IMR-90 (cell line): Measurements from ENCODE around the gene SASS6. TPM values are rescaled to one million over a fixed set of nuclear protein-coding genes. Genes with fewer than 3 reads are reported as not detected.

Experiments
- ATAC-seq: fragments of 200-7000 bp; cut with Tn5 transposase; 2 replicates; pipeline ENCODE4 v1.9.1; 2020; ENCODE audit warnings: low read depth, mild to moderate bottlenecking, moderate library complexity
- BruUV-seq: library from RNA; stranded (reverse); fragments of 400-500 nt; replicated peaks from 2 replicates; lab custom pipeline; 2021; lab: Mats Ljungman, UMichigan
- CTCF ChIA-PET: fragments of 300-600 bp; formaldehyde crosslinking; extraction: SDS; loops from one replicate; lab custom pipeline; 2021; ENCODE audit warnings: antibody characterized with exemption; lab: Yijun Ruan, JAX
- POLR2A ChIA-PET: fragments of 300-600 bp; sonication (Branson Sonifier 250); formaldehyde crosslinking; loops from one replicate; lab custom pipeline; 2022; ENCODE audit warnings: antibody characterized with exemption; ENCODE audit not compliant: unreplicated experiment; lab: Charles Lee
- DNase-seq: peaks from one replicate; pipeline ENCODE4 v3.0.0; 2013
- H2AFZ ChIP-seq: replicated peaks from 2 replicates; pipeline ENCODE3; 2013; ENCODE audit warnings: low read length, mild to moderate bottlenecking; ENCODE audit not compliant: poor library complexity
- H2AK5ac ChIP-seq: 2 replicates; pipeline ENCODE4 v1.6.1; 2013; ENCODE audit warnings: low read depth, low read length, inconsistent platforms
- H2AK9ac ChIP-seq: replicated peaks from 2 replicates; pipeline ENCODE3; 2013; ENCODE audit warnings: mild to moderate bottlenecking, low read depth, low read length, moderate library complexity; ENCODE audit not compliant: poor library complexity
- H2BK120ac ChIP-seq: 2 replicates; pipeline ENCODE4 v1.6.1; 2013; ENCODE audit warnings: low read depth, low read length, inconsistent platforms
- H2BK15ac ChIP-seq: 3 replicates; pipeline ENCODE4 v1.6.1; 2013; ENCODE audit warnings: low read depth, low read length, inconsistent platforms
- H2BK20ac ChIP-seq: 2 replicates; pipeline ENCODE4 v1.6.1; 2013; ENCODE audit warnings: low read depth, mild to moderate bottlenecking, inconsistent platforms, low read length, moderate library complexity
- H2BK5ac ChIP-seq: 2 replicates; pipeline ENCODE4 v1.6.1; 2013; ENCODE audit warnings: mild to moderate bottlenecking, low read depth, low read length, inconsistent platforms; ENCODE audit not compliant: poor library complexity, severe bottlenecking
- H3K14ac ChIP-seq: replicated peaks from 2 replicates; pipeline ENCODE4 v1.6.1; 2013; ENCODE audit warnings: low read depth, low read length, inconsistent platforms
- H3K18ac ChIP-seq: 2 replicates; pipeline ENCODE4 v1.6.1; 2013; ENCODE audit warnings: low read depth, low read length, control low read depth
- H3K23ac ChIP-seq: 2 replicates; pipeline ENCODE4 v1.6.1; 2013; ENCODE audit warnings: low read depth, low read length, inconsistent platforms
- H3K27ac ChIP-seq: 2 replicates; pipeline ENCODE4 v1.5.1; 2013; ENCODE audit warnings: mild to moderate bottlenecking, control low read depth, low read length; ENCODE audit not compliant: insufficient read depth
- H3K27me3 ChIP-seq: 2 replicates; pipeline ENCODE4 v1.6.1; 2013; ENCODE audit warnings: low read length; ENCODE audit not compliant: control insufficient read depth, insufficient read depth
- H3K36me3 ChIP-seq: 2 replicates; pipeline ENCODE4 v1.6.1; 2013; ENCODE audit warnings: low read length, mixed read lengths; ENCODE audit not compliant: control insufficient read depth, insufficient read depth
- H3K4ac ChIP-seq: 2 replicates; pipeline ENCODE4 v1.6.1; 2013; ENCODE audit warnings: low read depth, low read length, inconsistent platforms
- H3K4me1 ChIP-seq: 2 replicates; pipeline ENCODE4 v1.6.1; 2013; ENCODE audit warnings: low read length, mixed read lengths; ENCODE audit not compliant: control insufficient read depth, insufficient read depth
- H3K4me2 ChIP-seq: 2 replicates; pipeline ENCODE4 v1.6.1; 2013; ENCODE audit warnings: low read depth, mild to moderate bottlenecking, control low read depth, low read length, moderate library complexity
- H3K4me3 ChIP-seq: 2 replicates; pipeline ENCODE4 v1.5.1; 2013; ENCODE audit warnings: low read depth, mild to moderate bottlenecking, control low read depth, low read length, moderate library complexity; ENCODE audit not compliant: insufficient read depth
- H3K56ac ChIP-seq: 2 replicates; pipeline ENCODE4 v1.6.1; 2013; ENCODE audit warnings: low read length, inconsistent platforms; ENCODE audit not compliant: insufficient read depth; ENCODE audit errors: extremely low read depth
- H3K79me1 ChIP-seq, 2 experiments: 2 replicates each; pipeline ENCODE4 v1.6.1; 2013; ENCODE audit warnings: low read length in 2 of 2, inconsistent platforms in 1 of 2, low read depth in 1 of 2
- H3K9ac ChIP-seq: 2 replicates; pipeline ENCODE4 v1.6.1; 2013; ENCODE audit warnings: low read depth, low read length, control low read depth
- H3K9me1 ChIP-seq: 2 replicates; pipeline ENCODE4 v1.6.1; 2013; ENCODE audit warnings: low read length, inconsistent platforms; ENCODE audit not compliant: insufficient read depth
- H3K9me3 ChIP-seq: 2 replicates; pipeline ENCODE4 v1.6.1; 2013; ENCODE audit warnings: low read length; ENCODE audit not compliant: control insufficient read depth, insufficient read depth
- H4K20me1 ChIP-seq: 2 replicates; pipeline ENCODE4 v1.6.1; 2013; ENCODE audit warnings: low read length, inconsistent platforms; ENCODE audit not compliant: insufficient read depth
- H4K5ac ChIP-seq: 2 replicates; pipeline ENCODE4 v1.6.1; 2013; ENCODE audit warnings: mild to moderate bottlenecking, low read depth, low read length, control low read depth
- H4K8ac ChIP-seq, 2 experiments: 2 replicates each; pipeline ENCODE4 v1.6.1; 2013; ENCODE audit warnings: low read depth in 2 of 2, low read length in 2 of 2, control low read depth in 1 of 2, inconsistent platforms in 1 of 2
- H4K91ac ChIP-seq: 2 replicates; pipeline ENCODE4 v1.6.1; 2013; ENCODE audit warnings: low read depth, low read length, inconsistent platforms; ENCODE audit not compliant: insufficient read depth
- BHLHE40 ChIP-seq: fragments of 150-350 bp; IDR thresholded peaks from 2 replicates; pipeline ENCODE4 v1.6.1; 2016; ENCODE audit warnings: mild to moderate bottlenecking, low read depth, low read length
- CEBPB ChIP-seq: IDR thresholded peaks from 2 replicates; pipeline ENCODE4 v1.6.1; 2012; ENCODE audit warnings: low read depth, low read length, improper control_type of control experiment
- CHD1 ChIP-seq: IDR thresholded peaks from 2 replicates; pipeline ENCODE4 v1.6.1; 2012; ENCODE audit warnings: low read depth, low read length, improper control_type of control experiment
- CTCF ChIP-seq: conservative IDR thresholded peaks from 2 replicates; pipeline ENCODE4 v1.5.1; 2012; ENCODE audit warnings: mild to moderate bottlenecking, low read depth, low read length, improper control_type of control experiment
- FOS ChIP-seq: fragments of 150-350 bp; IDR thresholded peaks from 2 replicates; pipeline ENCODE4 v1.6.1; 2016; ENCODE audit warnings: low read depth, low read length
- MAFK ChIP-seq: IDR thresholded peaks from 2 replicates; pipeline ENCODE4 v1.6.1; 2012; ENCODE audit warnings: low read depth, low read length, improper control_type of control experiment
- MAZ ChIP-seq: IDR thresholded peaks from 2 replicates; pipeline ENCODE4 v1.6.1; 2012; ENCODE audit warnings: low read depth, mild to moderate bottlenecking, low read length, improper control_type of control experiment, moderate library complexity, borderline replicate concordance
- MXI1 ChIP-seq: IDR thresholded peaks from 2 replicates; pipeline ENCODE4 v1.6.1; 2012; ENCODE audit warnings: low read depth, mild to moderate bottlenecking, low read length, moderate library complexity, borderline replicate concordance
- NFE2L2 ChIP-seq: fragments of 150-350 bp; IDR thresholded peaks from 2 replicates; pipeline ENCODE4 v1.6.1; 2016; ENCODE audit warnings: low read depth, mild to moderate bottlenecking, low read length
- POLR2A ChIP-seq: IDR thresholded peaks from 2 replicates; pipeline ENCODE4 v1.6.1; 2012; ENCODE audit warnings: mild to moderate bottlenecking, low read depth, low read length
- RAD21 ChIP-seq: IDR thresholded peaks from 2 replicates; pipeline ENCODE4 v1.6.1; 2012; ENCODE audit warnings: low read length, improper control_type of control experiment
- RCOR1 ChIP-seq: IDR thresholded peaks from 2 replicates; pipeline ENCODE4 v1.6.1; 2012; ENCODE audit warnings: mild to moderate bottlenecking, low read length, improper control_type of control experiment; ENCODE audit not compliant: insufficient replicate concordance
- RFX5 ChIP-seq: IDR thresholded peaks from 2 replicates; pipeline ENCODE4 v1.8.0; 2012; ENCODE audit warnings: low read depth, mild to moderate bottlenecking, low read length, moderate library complexity
- SMC3 ChIP-seq: fragments of 150-350 bp; IDR thresholded peaks from 2 replicates; pipeline ENCODE4 v1.6.1; 2016; ENCODE audit warnings: low read depth, mild to moderate bottlenecking, antibody characterized with exemption, low read length, moderate library complexity
- WGBS, 2 experiments: methylation state at CpG; one replicate each; pipeline versions ENCODE4 v1.1.5 to v1.1.7; 2013; ENCODE audit warnings: missing lambda C conversion rate in 2 of 2; ENCODE audit not compliant: insufficient read length in 1 of 2; ENCODE audit errors: extremely low coverage in 2 of 2; 5-methylcytosine and 5-hydroxymethylcytosine counted together
- dilution Hi-C: fragments of 300-500 bp; cut with HindIII; formaldehyde crosslinking; loops from one replicate; pipeline ENCODE4 v1.14.3; 2018; ENCODE audit warnings: low sequenced_read_pairs; ENCODE audit not compliant: unreplicated experiment
- in situ Hi-C: fragments of 300-500 bp; cut with MboI; formaldehyde crosslinking; loops from 3 replicates; pipeline ENCODE4 v1.14.3; 2019; ENCODE audit warnings: low sequenced_read_pairs, inconsistent platforms, mixed read lengths
- intact Hi-C: fragments of 100-400 bp; cut with micrococcal nuclease; formaldehyde crosslinking; loops from 2 replicates; pipeline ENCODE4 v1.10.0; 2022
- polyA plus RNA-seq, 3 experiments: library from polyadenylated mRNA; depleted of rRNA; stranded (reverse); fragments of >200 nt; gene quantifications; 2 replicates each; pipeline ENCODE4 v1.2.3, GENCODE V29; 2012; ENCODE audit warnings: low replicate concordance in 1 of 3
- total RNA-seq: library from RNA; depleted of rRNA; stranded (reverse); fragments of >200 nt; gene quantifications from 2 replicates; pipeline ENCODE4 v1.2.3, GENCODE V29; 2012
- TF ChIP-seq, protein P1 (sequence below): fragments of 150-350 bp; IDR thresholded peaks from 2 replicates; pipeline ENCODE4 v1.6.1; 2016; ENCODE audit warnings: low read depth, mild to moderate bottlenecking, low read length, moderate library complexity, borderline replicate concordance
- TF ChIP-seq, protein P2 (sequence below): fragments of 150-350 bp; IDR thresholded peaks from 2 replicates; pipeline ENCODE4 v1.6.1; 2017; ENCODE audit warnings: mild to moderate bottlenecking, antibody characterized with exemption, low read length, low read depth

The SASS6 gene
- total and polyA plus RNA-seq, 2 of the 4 experiments (the other 2 are of a cell fraction): 1.1 to 2.7 TPM

GRCh38 chr1:100177295-100178041 lies 44.7 kb upstream of the SASS6 start:
- Histone ChIP-seq H3K27me3 (no peaks in the 10 kb centered on the region), H2BK20ac (no peak overlapping the region), H3K14ac (no peak overlapping the region), H3K4me1 (no peaks in the 10 kb centered on the region), H4K5ac (no peak overlapping the region), H3K23ac (no peak overlapping the region), H2AFZ (no peak overlapping the region), H4K20me1 (no peaks in the 10 kb centered on the region), H2BK15ac (no peak overlapping the region), H3K79me1 (no peaks in the 10 kb centered on the region), H2BK120ac (no peak overlapping the region), H3K9me1 (no peaks in the 10 kb centered on the region), H3K4me2 (no peak overlapping the region), H3K56ac (no peak overlapping the region), H2BK5ac (no peak overlapping the region), H3K4ac (no peak overlapping the region), H3K27ac (no peak overlapping the region), H3K36me3 (no peaks in the 10 kb centered on the region), H2AK5ac (no peak overlapping the region), H4K8ac (no peak overlapping the region), H3K4me3 (no peak overlapping the region), H3K18ac (no peak overlapping the region), H3K9me3 (no peaks in the 10 kb centered on the region), H2AK9ac (no peak overlapping the region), H3K9ac (no peak overlapping the region), H4K91ac (no peak overlapping the region)
- WGBS, 2 experiments: no CpG with 5 or more reads among the region's 4 CpGs
- intact Hi-C loops: no loop called here
- in situ Hi-C loops: no loop called here
- dilution Hi-C loops: no loop called here
- no peak for TF ChIP-seq CEBPB
- TF ChIP-seq NFE2L2: no peak
- TF ChIP-seq SMC3: no peak
- TF ChIP-seq CHD1: no peak
- TF ChIP-seq POLR2A: no peak
- TF ChIP-seq FOS: no peak
- TF ChIP-seq, protein P1, sequence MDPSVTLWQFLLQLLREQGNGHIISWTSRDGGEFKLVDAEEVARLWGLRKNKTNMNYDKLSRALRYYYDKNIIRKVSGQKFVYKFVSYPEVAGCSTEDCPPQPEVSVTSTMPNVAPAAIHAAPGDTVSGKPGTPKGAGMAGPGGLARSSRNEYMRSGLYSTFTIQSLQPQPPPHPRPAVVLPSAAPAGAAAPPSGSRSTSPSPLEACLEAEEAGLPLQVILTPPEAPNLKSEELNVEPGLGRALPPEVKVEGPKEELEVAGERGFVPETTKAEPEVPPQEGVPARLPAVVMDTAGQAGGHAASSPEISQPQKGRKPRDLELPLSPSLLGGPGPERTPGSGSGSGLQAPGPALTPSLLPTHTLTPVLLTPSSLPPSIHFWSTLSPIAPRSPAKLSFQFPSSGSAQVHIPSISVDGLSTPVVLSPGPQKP: no peak
- TF ChIP-seq MAFK: no peak
- TF ChIP-seq MXI1: no peak
- no peak for TF ChIP-seq BHLHE40
- no peak for TF ChIP-seq RFX5
- TF ChIP-seq CTCF: no peak
- no peak for TF ChIP-seq RAD21
- no peak for TF ChIP-seq RCOR1
- no peak for TF ChIP-seq MAZ
- TF ChIP-seq, protein P2, sequence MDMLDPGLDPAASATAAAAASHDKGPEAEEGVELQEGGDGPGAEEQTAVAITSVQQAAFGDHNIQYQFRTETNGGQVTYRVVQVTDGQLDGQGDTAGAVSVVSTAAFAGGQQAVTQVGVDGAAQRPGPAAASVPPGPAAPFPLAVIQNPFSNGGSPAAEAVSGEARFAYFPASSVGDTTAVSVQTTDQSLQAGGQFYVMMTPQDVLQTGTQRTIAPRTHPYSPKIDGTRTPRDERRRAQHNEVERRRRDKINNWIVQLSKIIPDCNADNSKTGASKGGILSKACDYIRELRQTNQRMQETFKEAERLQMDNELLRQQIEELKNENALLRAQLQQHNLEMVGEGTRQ: no peak
- CTCF ChIA-PET: no interaction called here
- POLR2A ChIA-PET: no interaction called here
- DNase-seq (no peak), ATAC-seq (no peak)
- BruUV-seq: no TSS peak
